Mesothelial cell of epicardium (in vitro differentiated cells): ENCODE measurements around the gene PANK2. TPM values are rescaled to one million over a fixed set of nuclear protein-coding genes. Genes with fewer than 3 reads are reported as not detected.

Experiments used
- DNase-seq, 2 experiments: peaks; one replicate each; pipeline ENCODE4 v3.0.0; 2021; ENCODE audit warnings: low spot score in 2 of 2; ENCODE audit not compliant: unreplicated experiment in 2 of 2
- H3K27ac Mint-ChIP-seq: 2 replicates; pipeline ENCODE4 v1.8.0; 2021; ENCODE audit warnings: mixed read lengths
- H3K27me3 Mint-ChIP-seq: 2 replicates; pipeline ENCODE4 v1.8.0; 2021; ENCODE audit warnings: low read depth, mixed read lengths
- H3K36me3 Mint-ChIP-seq: 2 replicates; pipeline ENCODE4 v1.8.0; 2021; ENCODE audit warnings: mixed read lengths
- H3K4me1 Mint-ChIP-seq: 2 replicates; pipeline ENCODE4 v1.8.0; 2021; ENCODE audit warnings: mixed read lengths
- H3K4me3 Mint-ChIP-seq: 2 replicates; pipeline ENCODE4 v1.8.0; 2021; ENCODE audit warnings: mild to moderate bottlenecking, moderate library complexity, mixed read lengths
- H3K9me3 Mint-ChIP-seq: 2 replicates; pipeline ENCODE4 v1.8.0; 2021; ENCODE audit warnings: mixed read lengths
- total RNA-seq: library from RNA; stranded (reverse); gene quantifications from 3 replicates; pipeline ENCODE4 v1.2.1, GENCODE V29; 2021
- TF ChIP-seq, protein P1 (sequence below): fragments of 200-600 bp; sonication (generic); IDR thresholded peaks from one replicate; pipeline ENCODE4 v1.5.0; 2021; ENCODE audit warnings: antibody characterized with exemption; ENCODE audit not compliant: unreplicated experiment

The PANK2 gene
- total RNA-seq, 1 donor from 2014 or later = 52.5 TPM

DNA sequence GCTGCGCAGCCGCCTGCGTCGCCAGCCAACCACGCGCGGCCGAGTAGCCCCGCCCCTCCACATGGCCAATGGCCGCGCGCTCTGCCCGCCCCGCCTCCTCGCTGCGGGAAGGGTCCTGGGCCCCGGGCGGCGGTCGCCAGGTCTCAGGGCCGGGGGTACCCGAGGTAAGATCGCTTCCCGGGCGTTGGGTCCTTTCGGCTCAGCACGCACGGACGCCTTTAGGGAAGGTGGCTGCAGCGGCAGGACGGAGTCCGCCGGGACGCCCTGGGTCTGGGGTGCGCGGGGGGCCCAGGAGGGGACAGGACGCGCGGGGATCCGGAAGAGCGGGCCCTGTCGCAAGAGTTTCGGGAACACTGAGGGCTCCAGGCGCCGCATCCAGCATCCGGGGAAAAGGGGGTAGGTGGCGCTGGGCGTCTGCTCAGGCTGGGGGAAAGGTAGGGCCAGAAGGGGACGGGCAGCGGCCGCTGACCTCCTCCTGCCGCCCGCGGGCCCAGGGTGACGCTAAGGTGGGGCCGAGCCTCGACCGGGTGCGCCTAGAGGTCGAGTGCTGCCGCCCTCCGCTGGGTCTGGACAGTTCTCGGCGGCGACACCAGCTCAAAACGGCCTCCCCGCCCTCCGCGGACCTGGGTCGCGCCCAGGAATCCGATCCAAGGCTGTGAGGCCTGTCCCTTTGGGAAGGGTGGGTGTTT, 42.3 kb upstream of the PANK2 start, which contains the start of gene MAVS:
TSS of gene MAVS (plus strand) at position 95 of the 689 bp plus-strand sequence. CDS start 7,791 bp downstream, outside the sequence.
- no peaks in the 10 kb centered on the region for H3K9me3 Mint-ChIP-seq
- peaks cover 8% of the 10 kb centered on the region for H3K36me3 Mint-ChIP-seq
- H3K4me3 Mint-ChIP-seq = peak within 1 kb of the TSS; percentile 84
- peak; percentile 80 to 91 for DNase-seq
- H3K4me1 Mint-ChIP-seq = peaks cover 18% of the 10 kb centered on the region
- peak within 1 kb of the TSS; percentile 93 for H3K27ac Mint-ChIP-seq
- H3K27me3 Mint-ChIP-seq = no peaks in the 10 kb centered on the region
- TF ChIP-seq, protein P1, sequence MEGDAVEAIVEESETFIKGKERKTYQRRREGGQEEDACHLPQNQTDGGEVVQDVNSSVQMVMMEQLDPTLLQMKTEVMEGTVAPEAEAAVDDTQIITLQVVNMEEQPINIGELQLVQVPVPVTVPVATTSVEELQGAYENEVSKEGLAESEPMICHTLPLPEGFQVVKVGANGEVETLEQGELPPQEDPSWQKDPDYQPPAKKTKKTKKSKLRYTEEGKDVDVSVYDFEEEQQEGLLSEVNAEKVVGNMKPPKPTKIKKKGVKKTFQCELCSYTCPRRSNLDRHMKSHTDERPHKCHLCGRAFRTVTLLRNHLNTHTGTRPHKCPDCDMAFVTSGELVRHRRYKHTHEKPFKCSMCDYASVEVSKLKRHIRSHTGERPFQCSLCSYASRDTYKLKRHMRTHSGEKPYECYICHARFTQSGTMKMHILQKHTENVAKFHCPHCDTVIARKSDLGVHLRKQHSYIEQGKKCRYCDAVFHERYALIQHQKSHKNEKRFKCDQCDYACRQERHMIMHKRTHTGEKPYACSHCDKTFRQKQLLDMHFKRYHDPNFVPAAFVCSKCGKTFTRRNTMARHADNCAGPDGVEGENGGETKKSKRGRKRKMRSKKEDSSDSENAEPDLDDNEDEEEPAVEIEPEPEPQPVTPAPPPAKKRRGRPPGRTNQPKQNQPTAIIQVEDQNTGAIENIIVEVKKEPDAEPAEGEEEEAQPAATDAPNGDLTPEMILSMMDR = no peak

DNA sequence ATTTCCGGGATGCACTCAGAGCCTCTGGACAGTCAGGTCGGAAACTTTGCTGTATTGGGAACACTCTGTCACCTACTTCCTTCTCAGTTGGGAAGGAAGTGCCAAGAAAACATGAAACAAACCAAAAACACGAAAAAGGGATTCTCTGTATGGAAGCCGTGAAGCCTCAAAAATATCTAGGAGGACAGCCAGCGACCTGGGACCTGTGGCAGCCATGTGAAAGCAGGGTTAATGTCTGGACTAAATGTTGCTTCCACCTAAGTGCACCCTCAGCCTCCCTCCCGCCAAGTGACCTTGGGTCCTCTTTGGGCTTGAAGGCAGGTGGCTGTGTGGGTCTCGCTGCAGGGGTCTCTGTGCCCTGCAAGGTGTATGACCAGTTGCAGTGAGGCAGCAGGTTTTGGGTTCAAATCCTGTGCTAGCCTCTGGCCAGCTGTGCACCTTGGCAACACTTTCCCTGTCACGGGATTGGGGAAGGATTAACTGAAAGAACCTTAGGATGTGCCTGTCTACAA, 41.7 kb upstream of the PANK2 start:
- peak overlapping the region; percentile 93 for H3K27ac Mint-ChIP-seq
- no peaks in the 10 kb centered on the region for H3K9me3 Mint-ChIP-seq
- peaks cover 8% of the 10 kb centered on the region for H3K36me3 Mint-ChIP-seq
- no peaks in the 10 kb centered on the region for H3K27me3 Mint-ChIP-seq
- peak overlapping the region; percentile 84 for H3K4me3 Mint-ChIP-seq
- peaks cover 18% of the 10 kb centered on the region for H3K4me1 Mint-ChIP-seq
- no peak for DNase-seq
- TF ChIP-seq, protein P1 = no peak

DNA sequence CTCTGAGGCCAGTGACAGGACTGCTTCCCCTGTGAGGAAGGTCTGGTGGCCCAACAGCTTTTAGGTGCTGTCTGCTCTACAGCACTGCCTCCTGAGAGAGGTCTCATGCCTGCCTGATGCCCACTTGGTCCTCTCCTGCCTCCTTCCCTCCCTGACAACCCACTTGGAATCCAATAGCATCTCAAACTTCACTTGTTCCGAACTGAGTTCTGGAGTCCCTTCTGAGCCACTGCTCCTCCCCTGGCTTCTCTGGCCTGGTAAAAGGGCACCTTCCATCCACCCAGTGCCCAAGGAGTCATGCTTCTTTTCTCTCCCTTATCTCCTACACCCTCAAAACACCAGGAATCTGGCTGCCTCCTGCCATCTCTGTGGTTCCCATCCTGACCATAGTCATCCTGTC, 40.6 kb upstream of the PANK2 start:
- Mint-ChIP-seq H3K9me3 (no peaks in the 10 kb centered on the region), H3K4me3 (peak overlapping the region; percentile 84), H3K4me1 (peaks cover 18% of the 10 kb centered on the region), H3K27me3 (no peaks in the 10 kb centered on the region), H3K27ac (peak overlapping the region; percentile 72), H3K36me3 (peaks cover 8% of the 10 kb centered on the region)
- no peak for DNase-seq
- TF ChIP-seq, protein P1 = no peak

DNA sequence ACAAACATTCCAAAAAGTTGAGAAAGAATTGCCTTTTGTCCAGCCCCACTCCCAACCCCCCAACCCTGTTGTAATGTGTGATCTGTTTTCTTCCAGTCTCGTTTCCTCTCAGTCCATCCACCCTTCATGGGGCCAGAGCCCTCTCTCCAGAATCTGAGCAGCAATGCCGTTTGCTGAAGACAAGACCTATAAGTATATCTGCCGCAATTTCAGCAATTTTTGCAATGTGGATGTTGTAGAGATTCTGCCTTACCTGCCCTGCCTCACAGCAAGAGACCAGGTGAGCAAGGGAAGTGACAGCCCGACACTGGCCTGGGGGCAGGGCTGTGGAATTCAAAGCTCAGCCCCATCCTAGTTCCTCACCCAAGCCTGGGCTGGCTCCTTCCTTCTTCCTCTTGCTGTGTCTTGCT, 34.7 kb upstream of the PANK2 start:
- no peak for DNase-seq
- Mint-ChIP-seq H3K36me3 (peaks cover 22% of the 10 kb centered on the region), H3K4me1 (no peaks in the 10 kb centered on the region), H3K9me3 (no peaks in the 10 kb centered on the region), H3K27me3 (no peaks in the 10 kb centered on the region), H3K4me3 (no peak overlapping the region), H3K27ac (no peak overlapping the region)
- TF ChIP-seq, protein P1 = no peak

DNA sequence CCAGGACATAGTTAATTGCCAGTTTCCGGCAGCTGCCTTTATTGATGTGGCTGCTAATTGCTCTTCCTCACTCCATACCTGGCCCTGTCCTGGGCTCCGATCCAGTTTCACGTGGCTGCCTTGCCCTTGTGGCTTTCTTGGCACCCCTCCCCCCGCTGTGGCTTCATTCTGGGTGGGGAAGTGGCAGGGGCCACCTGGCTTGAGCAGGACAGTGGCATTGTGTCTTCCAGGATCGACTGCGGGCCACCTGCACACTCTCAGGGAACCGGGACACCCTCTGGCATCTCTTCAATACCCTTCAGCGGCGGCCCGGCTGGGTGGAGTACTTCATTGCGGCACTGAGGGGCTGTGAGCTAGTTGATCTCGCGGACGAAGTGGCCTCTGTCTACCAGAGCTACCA, 31.8 kb upstream of the PANK2 start:
- Mint-ChIP-seq H3K36me3 (peaks cover 33% of the 10 kb centered on the region), H3K27me3 (no peaks in the 10 kb centered on the region), H3K4me3 (no peak overlapping the region), H3K27ac (no peak overlapping the region), H3K4me1 (no peaks in the 10 kb centered on the region), H3K9me3 (no peaks in the 10 kb centered on the region)
- no peak for DNase-seq
- TF ChIP-seq, protein P1 = no peak
